ENCODE data around the gene RASSF1. TPM values are rescaled to one million over a fixed set of nuclear protein-coding genes. Genes with fewer than 3 reads are reported as not detected.

RASSF1 gene
- total and polyA plus RNA-seq, 2 of the 8 experiments (the other 6 are each of a cell fraction or from before 2014, with no cell fraction given), result 10.3 to 15.7 TPM

DNA sequence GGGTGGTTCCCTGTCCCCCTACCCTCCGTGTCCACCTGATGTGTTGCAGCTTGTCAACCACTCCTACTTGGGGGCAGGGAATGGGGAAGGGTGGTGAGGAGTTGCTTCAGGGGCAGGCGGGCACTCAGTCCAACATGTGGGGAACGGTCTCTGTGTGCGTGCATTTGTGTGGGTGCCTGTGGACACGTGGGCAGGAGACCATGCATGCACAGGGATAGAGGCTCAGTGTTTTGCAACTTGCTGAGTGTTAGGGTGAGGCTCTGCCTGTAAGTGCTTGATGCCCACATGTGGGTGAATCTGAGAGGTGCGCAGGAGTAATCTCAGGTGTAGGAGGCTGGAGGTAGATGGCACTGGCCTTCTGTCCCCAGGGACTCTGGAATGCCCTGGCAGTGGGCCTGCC, 43.1 kb upstream of the RASSF1 start:
- H3K23ac ChIP-seq (ENCODE audit: insufficient read length), result no peak overlapping the region
- H4K8ac ChIP-seq (ENCODE audit: extremely low read depth, insufficient read depth, low read length), result no peak overlapping the region
- no peak overlapping the region for H4K5ac ChIP-seq (ENCODE audit: insufficient read length, low read depth, low read length)
- no peaks in the 10 kb centered on the region for H3K23me2 ChIP-seq (ENCODE audit: low read depth, low read length)
- H3K56ac ChIP-seq (replicated peaks; ENCODE audit: insufficient read length, low read depth, low read length), result no peak overlapping the region
- H3K36me3 ChIP-seq (ENCODE audit: control insufficient read depth in 2 of 4, insufficient read depth in 4 of 4, low read length in 3 of 4), result no peaks in the 10 kb centered on the region
- no peaks in the 10 kb centered on the region for H3K79me2 ChIP-seq (ENCODE audit: control insufficient read depth in 1 of 2, insufficient read depth in 2 of 2, low read length in 2 of 2)
- no peak for TF ChIP-seq SAP30 (IDR thresholded peaks at IDR 0.05; ENCODE audit: insufficient read depth, insufficient replicate concordance, low read length)
- TF ChIP-seq TAF7 (optimal IDR thresholded peaks at IDR 0.05; ENCODE audit: borderline replicate concordance, low read depth, low read length), result no peak
- TF ChIP-seq, protein P1, sequence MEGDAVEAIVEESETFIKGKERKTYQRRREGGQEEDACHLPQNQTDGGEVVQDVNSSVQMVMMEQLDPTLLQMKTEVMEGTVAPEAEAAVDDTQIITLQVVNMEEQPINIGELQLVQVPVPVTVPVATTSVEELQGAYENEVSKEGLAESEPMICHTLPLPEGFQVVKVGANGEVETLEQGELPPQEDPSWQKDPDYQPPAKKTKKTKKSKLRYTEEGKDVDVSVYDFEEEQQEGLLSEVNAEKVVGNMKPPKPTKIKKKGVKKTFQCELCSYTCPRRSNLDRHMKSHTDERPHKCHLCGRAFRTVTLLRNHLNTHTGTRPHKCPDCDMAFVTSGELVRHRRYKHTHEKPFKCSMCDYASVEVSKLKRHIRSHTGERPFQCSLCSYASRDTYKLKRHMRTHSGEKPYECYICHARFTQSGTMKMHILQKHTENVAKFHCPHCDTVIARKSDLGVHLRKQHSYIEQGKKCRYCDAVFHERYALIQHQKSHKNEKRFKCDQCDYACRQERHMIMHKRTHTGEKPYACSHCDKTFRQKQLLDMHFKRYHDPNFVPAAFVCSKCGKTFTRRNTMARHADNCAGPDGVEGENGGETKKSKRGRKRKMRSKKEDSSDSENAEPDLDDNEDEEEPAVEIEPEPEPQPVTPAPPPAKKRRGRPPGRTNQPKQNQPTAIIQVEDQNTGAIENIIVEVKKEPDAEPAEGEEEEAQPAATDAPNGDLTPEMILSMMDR (IDR thresholded peaks at IDR 0.05; ENCODE audit: control extremely low read depth in 1 of 3, insufficient read depth in 1 of 3, low read depth in 1 of 3, low read length in 3 of 3), result no peak
- H2BK20ac ChIP-seq (ENCODE audit: low read length), result 0 out of 2 replicates have a peak overlapping the region, but pooled peaks have one; percentile 67
- no peak overlapping the region for H2AK5ac ChIP-seq (ENCODE audit: low read depth, low read length)
- H3K9me3 ChIP-seq (ENCODE audit: insufficient read depth in 2 of 2, low read depth in 1 of 2, low read length in 1 of 2), result no peaks in the 10 kb centered on the region
- no peaks in the 10 kb centered on the region for H3K79me1 ChIP-seq (ENCODE audit: low read depth, low read length)
- no peak overlapping the region for H3K4me3 ChIP-seq (ENCODE audit: extremely low read depth in 1 of 4, insufficient read depth in 2 of 4, low read depth in 3 of 4, low read length in 4 of 4)
- no peak overlapping the region for H3K9ac ChIP-seq (replicated peaks in 1 of 4; ENCODE audit: extremely low read depth in 1 of 4, low read depth in 3 of 4, low read length in 3 of 4)
- CTCF ChIA-PET (ENCODE audit: partially characterized antibody), result interaction anchor here (0.6 kb wide), 2 partner anchors 45 to 158 kb away, joined by 3 read pairs; no protein-coding TSS in a partner anchor
- H2BK12ac ChIP-seq (ENCODE audit: low read depth, low read length), result no peak overlapping the region
- peaks cover 2 to 6% of the 10 kb centered on the region in 2 experiments for H4K20me1 ChIP-seq (replicated peaks in 1 of 2; ENCODE audit: control insufficient read depth in 1 of 2, insufficient read depth in 2 of 2, low read length in 2 of 2)
- DNase-seq (ENCODE audit: low read depth in 1 of 2, low spot score in 2 of 2) (no peak), FAIRE-seq (no peak)
- H3K4ac ChIP-seq (replicated peaks; ENCODE audit: insufficient read length, low read depth, low read length), result no peak overlapping the region
- H3K18ac ChIP-seq (ENCODE audit: extremely low read depth, low read length), result no peak overlapping the region
- 85% methylated on average over 6 of the region's 6 CpGs; no CpG with 5 or more reads in 1 of the 2 experiments for WGBS, 2 experiments (ENCODE audit: extremely low coverage in 1 of 2, insufficient coverage in 1 of 2, insufficient read length in 1 of 2, insufficient replicate concordance in 2 of 2, low coverage in 1 of 2, low lambda C conversion rate in 2 of 2, missing lambda C conversion rate in 1 of 2)
- H2BK15ac ChIP-seq (ENCODE audit: low read length), result no peak overlapping the region
- H3K4me2 ChIP-seq (ENCODE audit: insufficient read depth in 1 of 2, low read depth in 2 of 2, low read length in 2 of 2), result no peak overlapping the region
- peaks cover 0 to 2% (median 2%) of the 10 kb centered on the region in 4 experiments; a peak in 3 of 7 replicates for H3K4me1 ChIP-seq (replicated peaks in 1 of 4; ENCODE audit: control insufficient read depth in 3 of 4, insufficient read depth in 4 of 4, low read length in 3 of 4)
- no peak overlapping the region for H4K91ac ChIP-seq (replicated peaks; ENCODE audit: insufficient read length, low read length)
- no peak overlapping the region for H2AFZ ChIP-seq (ENCODE audit: low read length)
- no peak overlapping the region for H2BK120ac ChIP-seq (replicated peaks; ENCODE audit: low read depth, low read length)
- no peak overlapping the region for H3K27ac ChIP-seq (ENCODE audit: low read depth, low read length)
- no peak overlapping the region for H3K14ac ChIP-seq (ENCODE audit: insufficient read length)
- H2BK5ac ChIP-seq (ENCODE audit: low read depth, low read length), result no peak overlapping the region
- POLR2A ChIA-PET (ENCODE audit: partially characterized antibody), result no interaction called here
- peaks cover 0 to 3% (median 0%) of the 10 kb centered on the region in 4 experiments; a peak in 1 of 7 replicates for H3K27me3 ChIP-seq (replicated peaks in 1 of 4; ENCODE audit: control insufficient read depth in 3 of 4, extremely low read depth in 1 of 4, insufficient read depth in 3 of 4, low read length in 3 of 4)

Measured in H1 (cell line).